Endothelial cell of umbilical vein (primary cell): Measurements from ENCODE around the gene CERS6. TPM values are rescaled to one million over a fixed set of nuclear protein-coding genes. Genes with fewer than 3 reads are reported as not detected.
A peak's percentile ranks its signal among the peaks of the same experiment; 100 is the strongest.

Experiments
- BruUV-seq: library from RNA; stranded (reverse); fragments of 400-500 nt; replicated peaks from 2 replicates; lab custom pipeline; 2021; lab: Mats Ljungman, UMichigan
- CTCF ChIA-PET: fragments of 300-600, 350-600 bp; sonication (Branson Sonifier 250); formaldehyde crosslinking; loops from one replicate; lab custom pipeline; 2021; ENCODE audit warnings: antibody characterized with exemption, inconsistent platforms; lab: Charles Lee
- POLR2A ChIA-PET: fragments of 300-600, 350-600 bp; sonication (Branson Sonifier 250); formaldehyde crosslinking; loops from one replicate; lab custom pipeline; 2021; ENCODE audit warnings: antibody characterized with exemption, inconsistent platforms; lab: Charles Lee
- DNase-seq: peaks from one replicate; pipeline ENCODE4 v3.0.0-alpha.2; 2011; ENCODE audit warnings: low read depth, low spot score
- FAIRE-seq: peaks from 2 replicates; lab custom pipeline; 2011; peaks lifted over from hg19 to GRCh38; lab: Jason Lieb, UNC
- H2AFZ ChIP-seq: 2 replicates; pipeline ENCODE4 v1.6.0; 2012; ENCODE audit warnings: low read depth, low read length, control low read depth, inconsistent platforms
- H3K27ac ChIP-seq: 2 replicates; pipeline ENCODE4 v1.5.1; 2011; ENCODE audit warnings: low read depth, mild to moderate bottlenecking, control low read depth, low read length, moderate library complexity; ENCODE audit not compliant: insufficient read depth
- H3K27me3 ChIP-seq, 2 experiments: 2 replicates each; pipeline versions ENCODE4 v1.6.0 to v1.6.1; 2011; ENCODE audit warnings: low read length in 2 of 2, mixed read lengths in 1 of 2; ENCODE audit not compliant: control insufficient read depth in 2 of 2, insufficient read depth in 2 of 2
- H3K36me3 ChIP-seq, 2 experiments: 2 replicates in 1 of 2; 3 replicates in 1 of 2; pipeline ENCODE4 v1.5.1; 2011; ENCODE audit warnings: low read length in 2 of 2, mild to moderate bottlenecking in 1 of 2, moderate library complexity in 1 of 2; ENCODE audit not compliant: control insufficient read depth in 2 of 2, insufficient read depth in 2 of 2; ENCODE audit errors: extremely low read depth in 1 of 2
- H3K4me1 ChIP-seq: 3 replicates; pipeline ENCODE4 v1.5.1; 2011; ENCODE audit warnings: mild to moderate bottlenecking, low read length; ENCODE audit not compliant: control insufficient read depth, insufficient read depth; ENCODE audit errors: extremely low read depth
- H3K4me2 ChIP-seq: 2 replicates; pipeline ENCODE4 v1.6.1; 2011; ENCODE audit warnings: low read length, control low read depth, mixed read lengths; ENCODE audit not compliant: insufficient read depth
- H3K4me3 ChIP-seq, 3 experiments: fragments of 200-600 bp in 1 of 3; sonication (generic), shearing (Covaris generic) in 1 of 3; replicated peaks in 1 of 3; 2 replicates each; pipeline ENCODE4 v1.5.1; 2011 to 2016; ENCODE audit warnings: control low read depth in 3 of 3, low read length in 3 of 3, mild to moderate bottlenecking in 2 of 3, inconsistent platforms in 1 of 3, low read depth in 1 of 3, moderate library complexity in 1 of 3; ENCODE audit not compliant: insufficient read depth in 1 of 3
- H3K79me2 ChIP-seq: 2 replicates; pipeline ENCODE4 v1.6.0; 2012; ENCODE audit warnings: low read length, inconsistent platforms; ENCODE audit not compliant: control insufficient read depth, insufficient read depth
- H3K9ac ChIP-seq: replicated peaks from 2 replicates; pipeline ENCODE3; 2011; ENCODE audit warnings: low read length, control low read depth; ENCODE audit not compliant: insufficient read depth; ENCODE audit errors: extremely low read depth
- H3K9me1 ChIP-seq: replicated peaks from 3 replicates; pipeline ENCODE4 v1.6.0; 2011; ENCODE audit warnings: mild to moderate bottlenecking, low read length; ENCODE audit not compliant: control insufficient read depth, insufficient read depth; ENCODE audit errors: extremely low read depth
- H3K9me3 ChIP-seq: replicated peaks from 2 replicates; pipeline ENCODE4 v1.5.1; 2012; ENCODE audit warnings: low read length, inconsistent platforms; ENCODE audit not compliant: control insufficient read depth, insufficient read depth
- H4K20me1 ChIP-seq: replicated peaks from 2 replicates; pipeline ENCODE3; 2011; ENCODE audit warnings: mild to moderate bottlenecking, low read length; ENCODE audit not compliant: control insufficient read depth, insufficient read depth; ENCODE audit errors: extremely low read depth
- EZH2 ChIP-seq: IDR thresholded peaks from 2 replicates; pipeline ENCODE4 v1.6.1; 2012; ENCODE audit warnings: borderline replicate concordance, low read depth, mild to moderate bottlenecking, moderate library complexity, low read length, inconsistent platforms; ENCODE audit not compliant: severe bottlenecking
- FOS ChIP-seq: IDR thresholded peaks from 2 replicates; pipeline ENCODE4 v1.6.1; 2011; ENCODE audit warnings: mild to moderate bottlenecking, low read length, moderate library complexity, borderline replicate concordance; ENCODE audit not compliant: insufficient read depth
- GATA2 ChIP-seq: IDR thresholded peaks from 2 replicates; pipeline ENCODE4 v1.7.0; 2011; ENCODE audit warnings: low read depth, mild to moderate bottlenecking, moderate library complexity, mixed read lengths, low read length; ENCODE audit not compliant: insufficient read length, insufficient read depth
- JUN ChIP-seq: IDR thresholded peaks from 2 replicates; pipeline ENCODE4 v1.6.1; 2011; ENCODE audit warnings: borderline replicate concordance, low read depth; ENCODE audit not compliant: insufficient read length, insufficient read depth
- MAX ChIP-seq: IDR thresholded peaks from 2 replicates; pipeline ENCODE4 v1.6.1; 2011; ENCODE audit not compliant: insufficient read depth, insufficient read length
- POLR2A ChIP-seq: IDR thresholded peaks from 2 replicates; pipeline ENCODE4 v1.6.1; 2012; ENCODE audit warnings: low read depth, mild to moderate bottlenecking, control low read depth, low read length
- POLR2AphosphoS5 ChIP-seq: IDR thresholded peaks from 2 replicates; pipeline ENCODE4 v1.6.1; 2012; ENCODE audit warnings: low read depth, mild to moderate bottlenecking, control low read depth, low read length, moderate library complexity; ENCODE audit not compliant: insufficient read depth
- dilution Hi-C: fragments of 300-500 bp; cut with MboI; formaldehyde crosslinking; loops from one replicate; pipeline ENCODE4 v1.15.0; 2019; ENCODE audit warnings: low sequenced_read_pairs; ENCODE audit not compliant: extremely low pct_ligation_motif_present
- intact Hi-C: fragments of 100-400 bp; cut with micrococcal nuclease; formaldehyde crosslinking; loops from one replicate; pipeline ENCODE4 v1.10.0; 2022
- polyA plus RNA-seq, 4 experiments: library from polyadenylated mRNA; depleted of rRNA in 3 of 4; stranded (reverse) in 3 of 4; unstranded in 1 of 4; fragments of >200 nt; gene quantifications; 2 replicates each; pipeline versions ENCODE4 v1.2.1 to v1.2.3, GENCODE V29; 2011 to 2012; ENCODE audit warnings: missing spikeins in 1 of 4
- total RNA-seq: library from RNA; stranded (reverse); gene quantifications from 2 replicates; pipeline ENCODE4 v1.2.3, GENCODE V29; 2021

CERS6 gene
- total and polyA plus RNA-seq, 2 donors (not counting 3 experiments of a cell fraction or from before 2014, with no cell fraction given): 2.7 to 11.7 TPM

- H3K79me2 ChIP-seq: no peaks in the 10 kb centered on the region
- DNase-seq: peak; percentile 44
- H3K27me3 ChIP-seq: no peaks in the 10 kb centered on the region
- no peak for TF ChIP-seq FOS
- TF ChIP-seq JUN: no peak
- no peak for TF ChIP-seq MAX
- no peak for TF ChIP-seq POLR2AphosphoS5
- no peak for TF ChIP-seq EZH2
- TF ChIP-seq GATA2: no peak
- no peak for TF ChIP-seq POLR2A
- H3K36me3 ChIP-seq: no peaks in the 10 kb centered on the region
- no peaks in the 10 kb centered on the region for H3K4me1 ChIP-seq
- intact Hi-C loops: no loop called here
- dilution Hi-C loops: no loop called here
- ChIA-PET POLR2A (no interaction called here), CTCF (interaction anchor here (1.0 to 2.0 kb wide), 2 partner anchors 30 to 458 kb away, joined by 4 to 5 read pairs; no protein-coding TSS in a partner anchor)
- no peak overlapping the region for H3K27ac ChIP-seq
- H3K9ac ChIP-seq: no peak overlapping the region
- peak; percentile 57 for FAIRE-seq
- H3K4me3 ChIP-seq: no peak overlapping the region
- H3K9me3 ChIP-seq: no peaks in the 10 kb centered on the region
- no TSS peak for BruUV-seq
- H3K4me2 ChIP-seq: no peak overlapping the region
- no peaks in the 10 kb centered on the region for H3K9me1 ChIP-seq
- no peak overlapping the region for H2AFZ ChIP-seq
- H4K20me1 ChIP-seq: no peaks in the 10 kb centered on the region
Observed at GRCh38 chr2:168804214-168804613, 348.1 kb downstream of the CERS6 start.

DNA sequence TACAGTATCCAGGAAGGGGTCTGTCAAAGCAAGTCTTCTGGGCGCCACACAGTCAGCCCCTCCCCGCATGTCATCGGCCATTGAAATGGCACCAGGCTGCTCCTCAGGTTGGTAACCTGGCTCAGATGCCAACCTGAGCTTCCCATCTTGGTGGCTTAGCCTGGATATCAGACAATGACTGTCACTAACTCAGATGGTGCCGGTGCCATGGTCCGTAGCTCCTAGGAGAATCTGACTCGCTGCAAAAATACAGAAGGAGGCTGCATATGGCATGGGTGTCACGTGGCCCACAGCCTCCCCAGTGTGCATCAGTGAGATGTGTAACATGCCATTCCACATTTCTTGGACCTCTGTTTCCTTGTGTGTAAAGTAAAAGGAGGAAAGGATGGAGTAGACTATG, 349.5 kb downstream of the CERS6 start:
- H3K9me3 ChIP-seq: no peaks in the 10 kb centered on the region
- no peak overlapping the region for H3K27ac ChIP-seq
- no peak overlapping the region for H3K9ac ChIP-seq
- no peak overlapping the region for H2AFZ ChIP-seq
- dilution Hi-C loops: no loop called here
- H3K36me3 ChIP-seq: no peaks in the 10 kb centered on the region
- no peak overlapping the region for H3K4me3 ChIP-seq
- H3K79me2 ChIP-seq: no peaks in the 10 kb centered on the region
- no TSS peak for BruUV-seq
- CTCF ChIA-PET: interaction anchor here (2.0 kb wide), 1 partner anchor 459 kb away, joined by 5 read pairs; no protein-coding TSS in a partner anchor
- H3K4me1 ChIP-seq: no peaks in the 10 kb centered on the region
- TF ChIP-seq EZH2 (no peak), GATA2 (no peak), MAX (no peak), FOS (no peak), POLR2AphosphoS5 (no peak), JUN (no peak)
- DNase-seq: no peak
- intact Hi-C loops: no loop called here
- FAIRE-seq: no peak
- H4K20me1 ChIP-seq: no peaks in the 10 kb centered on the region
- no peaks in the 10 kb centered on the region for H3K9me1 ChIP-seq
- no peaks in the 10 kb centered on the region for H3K27me3 ChIP-seq
- POLR2A ChIA-PET: no interaction called here
- no peak overlapping the region for H3K4me2 ChIP-seq
